ENCODE measurements around the gene PRDM15.

Gene PRDM15

GRCh38 chr21:41864311-41865001, 14.7 kb downstream of the PRDM15 start:
- no peak for DNase-seq (ENCODE audit: low read depth in 2 of 2)

GRCh38 chr21:41863439-41863740, 15.8 kb downstream of the PRDM15 start:
- no peak for DNase-seq (ENCODE audit: low read depth in 2 of 2)

DNA sequence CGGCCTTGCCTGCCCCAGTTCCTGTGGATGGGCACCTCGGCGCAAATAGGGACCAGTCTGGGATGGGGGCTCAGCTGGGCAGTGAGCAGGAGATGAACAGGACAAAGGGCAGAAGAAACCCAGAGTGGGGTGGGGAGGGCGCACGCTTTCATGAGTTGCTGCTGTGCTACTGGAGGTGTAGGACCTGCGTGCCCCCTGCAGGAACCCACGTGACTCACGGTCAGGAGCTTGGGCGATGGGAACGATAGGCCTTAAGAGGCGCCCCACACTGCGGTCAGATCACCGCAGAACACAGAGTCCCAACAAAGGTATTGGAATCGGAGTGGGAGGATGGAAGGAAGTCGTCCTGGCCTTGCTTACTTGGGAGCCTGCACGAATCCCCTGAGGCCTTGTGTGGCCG, 17.2 kb downstream of the PRDM15 start:
- no peak for DNase-seq (ENCODE audit: low read depth in 2 of 2)

DNA sequence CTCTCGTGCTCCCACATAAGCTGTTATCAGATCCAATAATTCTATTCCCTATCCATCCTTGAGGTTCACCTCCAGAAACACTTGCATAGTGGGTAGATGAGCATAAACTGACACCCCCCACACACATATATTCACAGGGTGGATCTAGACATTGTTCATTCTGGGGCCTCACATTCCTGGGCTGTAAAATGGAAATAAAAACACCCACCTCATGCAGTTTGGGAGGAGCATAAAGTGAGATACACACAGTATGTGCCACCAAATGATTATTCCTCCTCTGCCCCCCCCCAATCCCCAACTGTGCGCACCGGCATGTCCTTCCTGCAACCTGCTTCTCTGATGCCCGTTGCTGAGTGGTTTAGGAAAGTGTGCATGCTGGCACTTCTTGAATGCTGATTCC, 17.9 kb downstream of the PRDM15 start:
- DNase-seq (ENCODE audit: low read depth in 2 of 2): no peak

DNA sequence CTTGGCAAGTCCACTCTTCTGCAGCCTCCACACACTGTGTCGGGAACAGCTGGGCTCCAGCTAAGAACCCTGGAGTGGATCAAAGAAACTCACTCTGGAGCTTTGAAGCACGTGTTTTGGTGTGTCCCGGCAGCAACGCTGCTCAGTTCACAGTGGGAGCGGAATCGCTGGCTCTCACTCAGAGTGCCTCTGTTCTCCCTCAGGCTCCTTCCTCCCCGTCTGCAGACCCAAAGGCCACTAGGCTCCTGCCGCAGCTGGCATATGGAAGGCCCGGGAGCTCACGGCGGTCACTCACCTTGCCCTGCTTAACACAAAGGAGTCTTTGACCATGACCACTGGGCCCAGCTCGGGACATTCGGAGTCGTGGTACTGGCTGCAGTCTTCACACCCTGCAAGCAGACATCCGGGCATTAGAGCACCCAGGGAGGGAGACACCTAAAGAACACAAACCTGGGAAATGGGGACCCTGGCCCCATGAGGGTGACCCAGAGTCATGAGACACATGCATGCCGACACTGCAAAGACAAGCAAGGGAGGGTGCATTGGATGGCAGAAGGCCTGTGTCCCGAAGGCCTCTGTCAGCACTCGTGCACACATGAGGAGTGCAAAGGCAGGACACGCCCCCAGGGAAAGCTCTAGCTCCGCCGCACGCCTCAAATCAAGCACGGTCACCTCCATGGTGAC, 19.7 kb downstream of the PRDM15 start:
- DNase-seq (ENCODE audit: low read depth in 2 of 2): no peak

GRCh38 chr21:41858466-41859296, 20.5 kb downstream of the PRDM15 start:
- DNase-seq (ENCODE audit: low read depth in 2 of 2): no peak

DNA sequence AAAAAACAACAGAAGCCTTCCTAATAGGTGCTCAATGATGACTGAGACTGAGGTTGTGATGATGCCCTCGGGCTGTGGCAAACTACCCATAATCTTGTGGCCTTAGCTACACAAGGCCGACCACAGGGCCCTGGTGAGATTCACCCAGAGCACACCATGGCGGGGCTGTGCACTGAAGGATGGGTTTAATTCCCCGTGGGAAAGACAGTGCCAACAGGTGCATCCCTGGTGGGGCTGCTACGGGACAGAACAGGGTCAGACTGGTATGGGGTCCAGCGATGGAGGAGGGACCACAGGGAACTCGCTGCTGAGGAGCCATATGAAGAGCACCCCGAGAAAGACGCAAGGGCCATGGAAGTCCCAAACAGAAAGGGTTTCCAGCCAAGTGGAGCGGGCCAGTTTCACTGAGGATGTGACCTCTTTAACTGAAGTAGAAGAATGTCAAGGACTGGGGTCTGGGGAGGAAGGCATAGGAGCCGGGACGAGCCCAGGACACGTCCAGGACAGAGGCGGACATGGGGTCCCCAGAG, 21.3 kb downstream of the PRDM15 start:
- DNase-seq (ENCODE audit: low read depth in 2 of 2): no peak

- DNase-seq (ENCODE audit: low read depth in 2 of 2): no peak
Measured at GRCh38 chr21:41856572-41856971, 22.6 kb downstream of the PRDM15 start.

GRCh38 chr21:41854426-41854995, 24.6 kb downstream of the PRDM15 start:
- no peak for DNase-seq (ENCODE audit: low read depth in 2 of 2)

- no peak for DNase-seq (ENCODE audit: low read depth in 2 of 2)
Measured at GRCh38 chr21:41852929-41853320, 26.2 kb downstream of the PRDM15 start.

DNA sequence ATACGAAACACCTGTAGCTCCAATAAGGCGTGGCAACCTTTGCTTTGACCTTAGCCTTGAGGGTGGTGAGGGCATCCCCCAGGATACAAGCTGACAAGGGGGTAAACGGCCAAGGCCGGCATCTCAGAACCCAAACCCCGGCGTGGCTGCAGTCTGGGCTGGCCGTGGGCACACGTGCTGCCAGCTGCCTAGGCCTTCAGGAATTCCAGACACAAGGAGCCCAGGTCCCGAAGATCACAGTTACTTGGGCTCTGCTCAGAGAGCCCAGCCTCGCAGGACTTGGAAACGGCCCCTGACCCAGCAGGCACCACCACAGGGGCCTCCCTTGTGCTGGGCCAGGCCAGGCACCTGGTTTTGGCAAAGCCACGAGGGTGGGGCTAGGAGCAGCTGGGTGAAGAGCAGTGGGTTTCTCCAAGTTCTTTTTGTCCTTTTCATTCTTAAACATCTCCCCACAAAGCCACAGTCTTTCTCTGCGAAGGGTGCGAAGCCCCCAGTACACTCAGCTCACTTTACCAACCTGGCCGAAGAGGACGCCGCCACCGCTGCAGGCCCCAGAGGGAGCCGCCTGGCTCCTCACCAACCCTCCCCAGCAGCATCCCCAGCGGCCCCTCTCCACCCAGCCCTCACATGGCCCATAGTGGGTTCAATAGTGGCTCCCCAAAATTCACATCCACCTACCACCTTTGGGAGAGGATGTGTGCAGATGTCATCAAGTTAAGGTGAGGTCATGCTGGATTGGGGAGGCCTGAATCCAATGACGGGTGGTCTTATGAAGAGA, 26.8 kb downstream of the PRDM15 start:
- no peak for DNase-seq (ENCODE audit: low read depth in 2 of 2)

DNA sequence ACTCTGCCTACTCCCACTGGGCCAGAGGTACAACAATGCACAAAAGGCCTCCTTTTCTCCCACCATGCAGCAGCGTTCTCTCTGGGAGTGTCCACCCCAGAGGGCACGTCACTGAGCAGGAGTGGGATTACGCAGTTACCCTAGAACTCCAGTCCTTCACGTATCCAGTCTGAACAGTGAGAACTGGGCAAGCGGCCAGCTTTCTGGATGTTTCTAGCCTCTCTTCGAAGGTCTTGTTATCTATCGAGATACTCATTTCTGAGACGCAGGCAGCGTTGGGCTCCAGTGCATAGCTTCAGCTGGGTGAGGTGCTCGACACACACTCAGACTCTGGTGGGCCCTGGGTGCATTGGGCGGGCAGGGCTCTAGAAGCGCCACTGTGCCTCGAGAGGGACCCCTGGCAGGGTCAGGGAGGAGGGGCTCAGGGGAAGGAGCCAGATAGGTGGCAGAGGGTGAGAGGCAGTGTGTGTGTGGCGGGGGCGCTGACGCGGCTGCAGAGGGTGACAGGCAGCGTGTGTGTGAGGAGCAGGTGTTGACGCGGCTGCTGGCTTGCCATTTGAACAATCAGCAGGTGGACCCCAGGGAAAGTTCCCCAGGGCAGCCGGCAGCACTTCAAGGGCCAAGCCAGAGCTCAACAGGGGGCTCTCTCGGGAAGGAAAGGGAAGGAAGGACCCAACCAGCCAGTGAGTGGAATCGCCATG, 27.9 kb downstream of the PRDM15 start:
- no peak for DNase-seq (ENCODE audit: low read depth in 2 of 2)

- no peak for DNase-seq (ENCODE audit: low read depth in 2 of 2)
Measured at GRCh38 chr21:41850085-41850484, 29.1 kb downstream of the PRDM15 start.

DNA sequence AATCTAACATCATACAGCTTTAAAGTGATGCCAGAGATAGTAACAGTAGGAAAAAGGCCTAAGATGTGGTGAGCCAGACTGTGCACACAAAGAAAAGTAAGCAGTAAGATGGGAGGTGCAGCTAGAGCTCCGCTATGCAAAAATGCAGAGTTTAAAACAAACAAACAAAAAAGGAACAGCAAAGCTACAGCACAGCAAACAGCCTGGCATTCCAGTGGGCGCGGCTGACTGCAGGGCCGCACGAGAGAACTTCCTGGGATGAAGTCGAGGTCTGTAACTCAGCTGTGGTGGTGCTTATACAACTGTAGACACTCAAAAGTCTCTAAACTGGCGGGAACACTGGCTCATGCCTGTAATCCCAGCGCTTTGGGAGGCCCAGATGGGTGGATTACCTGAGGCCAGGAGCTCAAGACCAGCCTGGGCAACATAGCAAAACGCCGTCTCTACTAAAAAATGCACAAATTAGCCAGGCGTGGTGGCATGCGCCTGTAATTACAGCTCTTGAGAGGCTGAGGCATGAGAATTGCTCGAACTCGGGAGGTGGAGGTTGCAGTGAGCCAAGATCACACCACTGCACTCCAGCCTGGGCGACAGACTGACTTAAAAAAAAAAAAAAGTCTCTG, 30.1 kb downstream of the PRDM15 start:
- DNase-seq (ENCODE audit: low read depth in 2 of 2): no peak

- DNase-seq (ENCODE audit: low read depth in 2 of 2): no peak
Measured at GRCh38 chr21:41848533-41848932, 30.6 kb downstream of the PRDM15 start.

DNA sequence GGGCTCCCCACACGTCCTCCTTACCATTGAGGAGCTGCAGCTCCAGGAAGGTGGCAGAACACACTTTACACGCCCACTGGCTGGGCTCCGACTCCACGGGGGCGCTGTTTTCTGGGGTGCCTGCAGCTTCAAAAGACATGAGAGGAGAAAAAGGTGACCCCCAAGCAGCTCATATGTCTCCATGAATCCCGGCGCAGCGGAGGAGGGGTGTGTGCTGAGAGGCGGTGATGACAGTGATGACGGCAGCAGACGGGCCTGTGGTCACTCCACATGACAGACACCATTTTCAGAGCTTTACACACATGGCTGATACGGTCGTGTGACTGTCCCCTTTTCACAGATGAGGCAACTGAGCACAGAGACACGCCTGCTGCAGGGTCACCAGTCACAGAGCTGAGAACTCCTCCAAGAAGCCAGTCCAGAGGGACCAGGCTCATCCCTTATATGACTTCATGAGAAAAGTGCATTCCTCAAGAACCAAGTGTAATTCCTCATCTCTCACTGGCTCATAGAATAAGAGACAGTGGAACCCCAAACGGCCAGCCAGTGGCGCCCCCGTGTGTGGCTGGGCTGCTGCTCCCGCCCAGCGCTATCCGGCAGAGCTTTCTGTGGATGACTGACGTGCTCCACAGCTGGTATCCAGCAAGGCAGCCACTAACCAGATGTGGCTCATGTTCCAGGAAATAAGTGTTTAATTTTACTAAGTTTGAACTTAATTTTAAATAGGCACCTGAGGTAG, 31.9 kb downstream of the PRDM15 start:
- DNase-seq (ENCODE audit: low read depth in 2 of 2): no peak

DNA sequence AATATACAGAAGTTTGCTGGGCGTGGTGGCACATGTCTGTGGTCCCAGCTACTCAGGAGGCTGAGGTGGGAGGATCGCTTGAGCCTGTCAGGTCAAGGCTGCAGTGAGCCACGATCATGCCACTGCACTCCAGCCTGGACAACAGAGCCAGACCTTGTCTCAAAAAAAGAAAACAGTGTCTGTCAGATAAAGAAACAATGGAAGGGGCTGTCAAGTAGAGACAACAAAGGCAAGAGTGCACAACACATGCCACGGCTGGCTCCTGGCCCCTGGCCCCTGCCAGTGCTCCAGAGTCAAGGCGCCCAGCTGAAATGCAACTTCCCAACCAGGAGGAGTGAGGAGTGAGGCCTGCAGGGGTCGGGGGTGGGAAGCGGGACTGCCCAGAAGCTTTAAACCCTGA, 32.6 kb downstream of the PRDM15 start:
- DNase-seq (ENCODE audit: low read depth in 2 of 2): no peak

GRCh38 chr21:41846033-41846317, 33.2 kb downstream of the PRDM15 start:
- DNase-seq (ENCODE audit: low read depth in 2 of 2): no peak

DNA sequence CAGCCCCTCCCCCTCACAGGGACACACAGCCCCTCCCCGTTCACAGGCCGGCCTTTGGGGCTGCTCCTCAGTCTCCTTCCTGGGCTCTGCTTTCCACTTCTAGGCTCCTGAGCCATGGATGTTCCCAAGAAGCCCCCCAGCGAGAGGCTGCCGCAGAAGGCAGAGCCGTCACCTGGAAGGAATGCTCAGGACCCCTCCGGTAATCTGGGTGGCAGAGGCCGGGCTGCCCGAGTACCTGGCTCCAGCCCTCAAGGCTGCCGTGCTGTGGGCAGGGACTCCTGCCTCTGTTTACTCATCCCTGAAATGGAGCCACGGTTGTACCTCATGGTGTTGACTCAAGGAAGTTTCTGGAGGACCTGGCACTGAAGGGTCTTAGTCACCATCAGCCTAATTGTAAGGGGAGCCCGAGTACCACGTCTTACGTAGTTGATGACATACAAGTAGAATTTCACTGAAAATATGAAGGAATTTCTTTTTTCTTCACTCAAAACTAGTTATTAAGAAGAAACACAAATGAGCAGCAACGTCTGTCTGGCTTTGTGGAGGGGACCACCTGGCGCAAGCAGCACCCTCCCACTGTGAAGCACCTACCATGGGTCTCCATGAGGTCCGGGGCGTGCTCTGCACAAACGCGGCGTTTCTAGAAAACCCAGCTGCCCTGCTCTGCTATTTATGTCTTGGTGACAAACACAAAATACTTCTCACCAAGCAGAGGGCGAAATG, 33.7 kb downstream of the PRDM15 start:
- DNase-seq (ENCODE audit: low read depth in 2 of 2): no peak
